ENCODE results near the gene SH3D19. TPM values are rescaled to one million over a fixed set of nuclear protein-coding genes. Genes with fewer than 3 reads are reported as not detected.

SH3D19 gene
- total and polyA plus RNA-seq, 4 donors = 22.1 to 69.2 (median 50.8) TPM

- peaks cover 0 to 2% (median 0%) of the 10 kb centered on the region in 4 donors for H3K9me3 ChIP-seq (ENCODE audit: control insufficient read depth in 4 of 4, insufficient read depth in 3 of 4, low read length in 3 of 4)
- peaks cover 0 to 3% (median under 1%) of the 10 kb centered on the region in 4 donors for H3K36me3 ChIP-seq (ENCODE audit: control insufficient read depth in 4 of 4, insufficient read depth in 4 of 4, low read length in 4 of 4)
- H3K9ac ChIP-seq (ENCODE audit: insufficient read depth in 1 of 2, low read length in 2 of 2) = no peak overlapping the region
- no peaks in the 10 kb centered on the region for H3K27me3 ChIP-seq (ENCODE audit: control insufficient read depth in 3 of 3, insufficient read depth in 3 of 3, low read length in 2 of 3)
- peaks cover 0 to 16% (median 3%) of the 10 kb centered on the region in 5 donors for H3K4me1 ChIP-seq (ENCODE audit: control insufficient read depth in 5 of 5, insufficient read depth in 5 of 5, low read length in 5 of 5)
- ATAC-seq (ENCODE audit: insufficient read depth, low FRiP score) (no peak), DNase-seq (no peak)
- no peak overlapping the region for H3K27ac ChIP-seq (ENCODE audit: low read depth in 1 of 2, low read length in 1 of 2)
- WGBS, 2 donors = 78 to 83% methylated on average over 1 of the region's 1 CpG
- no peak for TF ChIP-seq CTCF (IDR thresholded peaks at IDR 0.05; ENCODE audit: control extremely low read depth, extremely low read depth)
- H3K4me3 ChIP-seq = no peak overlapping the region
Measured at GRCh38 chr4:151192556-151193235, 132.7 kb downstream of the SH3D19 start.

GRCh38 chr4:151184523-151185458, 140.6 kb downstream of the SH3D19 start:
- TF ChIP-seq CTCF (IDR thresholded peaks at IDR 0.05; ENCODE audit: control extremely low read depth, extremely low read depth) = no peak

GRCh38 chr4:151182455-151182996, 142.9 kb downstream of the SH3D19 start:
- ATAC-seq (ENCODE audit: insufficient read depth, low FRiP score) (no peak), DNase-seq (no peak)
- H3K9me3 ChIP-seq (ENCODE audit: control insufficient read depth in 4 of 4, insufficient read depth in 3 of 4, low read length in 3 of 4) = no peaks in the 10 kb centered on the region
- H3K4me1 ChIP-seq (ENCODE audit: control insufficient read depth in 5 of 5, insufficient read depth in 5 of 5, low read length in 5 of 5) = peaks cover 0 to 5% (median 2%) of the 10 kb centered on the region in 5 donors
- H3K27ac ChIP-seq (ENCODE audit: low read depth in 1 of 2, low read length in 1 of 2) = no peak overlapping the region
- H3K4me3 ChIP-seq = no peak overlapping the region
- no peak overlapping the region for H3K9ac ChIP-seq (ENCODE audit: insufficient read depth in 1 of 2, low read length in 2 of 2)
- TF ChIP-seq CTCF (IDR thresholded peaks at IDR 0.05; ENCODE audit: control extremely low read depth, extremely low read depth) = no peak
- 89 to 91% methylated on average over 5 of the region's 5 CpGs for WGBS, 2 donors
- no peaks in the 10 kb centered on the region for H3K27me3 ChIP-seq (ENCODE audit: control insufficient read depth in 3 of 3, insufficient read depth in 3 of 3, low read length in 2 of 3)
- H3K36me3 ChIP-seq (ENCODE audit: control insufficient read depth in 4 of 4, insufficient read depth in 4 of 4, low read length in 4 of 4) = peaks cover 0 to 11% (median 2%) of the 10 kb centered on the region in 4 donors

More at GRCh38 chr4:151184523-151185458, 140.6 kb downstream of the SH3D19 start:
- Histone ChIP-seq H3K9me3 (ENCODE audit: control insufficient read depth in 4 of 4, insufficient read depth in 3 of 4, low read length in 3 of 4) (no peaks in the 10 kb centered on the region), H3K4me1 (ENCODE audit: control insufficient read depth in 5 of 5, insufficient read depth in 5 of 5, low read length in 5 of 5) (peaks cover 0 to 5% (median 2%) of the 10 kb centered on the region in 5 donors), H3K9ac (ENCODE audit: insufficient read depth in 1 of 2, low read length in 2 of 2) (no peak overlapping the region), H3K27me3 (ENCODE audit: control insufficient read depth in 3 of 3, insufficient read depth in 3 of 3, low read length in 2 of 3) (no peaks in the 10 kb centered on the region), H3K36me3 (ENCODE audit: control insufficient read depth in 4 of 4, insufficient read depth in 4 of 4, low read length in 4 of 4) (peaks cover 0 to 5% (median 2%) of the 10 kb centered on the region in 4 donors), H3K27ac (ENCODE audit: low read depth in 1 of 2, low read length in 1 of 2) (no peak overlapping the region), H3K4me3 (no peak overlapping the region)
- 71 to 77% methylated on average over 6 of the region's 6 CpGs for WGBS, 2 donors
- no peak for ATAC-seq (ENCODE audit: insufficient read depth, low FRiP score)
- DNase-seq = no peak

Data from lung (tissue), 12 donors.